Esophagus (tissue), 2 donors: ENCODE results near the gene PARD3B. TPM values are rescaled to one million over a fixed set of nuclear protein-coding genes. Genes with fewer than 3 reads are reported as not detected.

Experiments used
- H3K27ac ChIP-seq, 2 donors: one replicate each; pipeline ENCODE4 v1.5.1; 2013; ENCODE audit warnings: low read depth in 2 of 2, mild to moderate bottlenecking in 2 of 2, inconsistent platforms in 1 of 2, low read length in 1 of 2, moderate library complexity in 1 of 2
- H3K27me3 ChIP-seq, 2 donors: one replicate each; pipeline ENCODE4 v1.6.1; 2013; ENCODE audit warnings: low read length in 2 of 2, control low read depth in 1 of 2, mild to moderate bottlenecking in 1 of 2; ENCODE audit not compliant: insufficient read depth in 2 of 2, control insufficient read depth in 1 of 2
- H3K36me3 ChIP-seq, 2 donors: one replicate each; pipeline ENCODE4 v1.6.1; 2013; ENCODE audit warnings: low read length in 1 of 2; ENCODE audit not compliant: control insufficient read depth in 2 of 2, insufficient read depth in 2 of 2
- H3K4me1 ChIP-seq, 2 donors: one replicate each; pipeline ENCODE4 v1.6.1; 2013; ENCODE audit warnings: low read length in 1 of 2; ENCODE audit not compliant: control insufficient read depth in 2 of 2, insufficient read depth in 2 of 2
- H3K4me3 ChIP-seq, 2 donors: one replicate each; pipeline ENCODE4 v1.5.1; 2013; ENCODE audit warnings: low read length in 2 of 2, mild to moderate bottlenecking in 2 of 2, low read depth in 1 of 2, moderate library complexity in 1 of 2
- H3K9me3 ChIP-seq, 2 donors: one replicate each; pipeline ENCODE4 v1.6.1; 2013; ENCODE audit warnings: mild to moderate bottlenecking in 2 of 2, low read depth in 1 of 2, low read length in 1 of 2, moderate library complexity in 1 of 2; ENCODE audit not compliant: control insufficient read depth in 2 of 2, insufficient read depth in 1 of 2
- WGBS, 2 donors: extraction: QIAGEN DNeasy Blood & Tissue Kit; methylation state at CpG; one replicate each; pipeline ENCODE4 v1.1.7; 2013; 5-methylcytosine and 5-hydroxymethylcytosine counted together
- polyA plus RNA-seq, 2 donors: library from polyadenylated mRNA; stranded (reverse); fragments of 200-250 nt; gene quantifications; one replicate each; pipeline ENCODE4 v1.2.3, GENCODE V29; 2013
- donor health status: healthy with polysubstance abuse.
- donor health status: Bipolar disorder and iron deficiency.

The PARD3B gene
- polyA plus RNA-seq, 2 donors: 1.2 to 1.3 TPM

- H3K9me3 ChIP-seq: no peaks in the 10 kb centered on the region
- no peak overlapping the region for H3K4me3 ChIP-seq
- no peak overlapping the region for H3K27ac ChIP-seq
- no peaks in the 10 kb centered on the region for H3K4me1 ChIP-seq
- 78 to 79% methylated on average over 4 of the region's 4 CpGs for WGBS, 2 donors
- no peaks in the 10 kb centered on the region for H3K27me3 ChIP-seq
- H3K36me3 ChIP-seq: no peaks in the 10 kb centered on the region
These were observed 34.4 kb upstream of the PARD3B start for GRCh38 chr2:204510709-204511420.

GRCh38 chr2:204514439-204514838 lies 30.8 kb upstream of the PARD3B start:
- Histone ChIP-seq H3K27ac (no peak overlapping the region), H3K4me1 (no peaks in the 10 kb centered on the region), H3K4me3 (no peak overlapping the region), H3K27me3 (no peaks in the 10 kb centered on the region), H3K9me3 (no peaks in the 10 kb centered on the region), H3K36me3 (no peaks in the 10 kb centered on the region)
- WGBS, 2 donors: 92 to 94% methylated on average over 2 of the region's 2 CpGs

GRCh38 chr2:204515416-204515815 lies 29.9 kb upstream of the PARD3B start:
- Histone ChIP-seq H3K36me3 (no peaks in the 10 kb centered on the region), H3K4me3 (no peak overlapping the region), H3K9me3 (no peaks in the 10 kb centered on the region), H3K27ac (no peak overlapping the region), H3K4me1 (no peaks in the 10 kb centered on the region), H3K27me3 (no peaks in the 10 kb centered on the region)
- 85 to 90% methylated on average over 3 of the region's 3 CpGs for WGBS, 2 donors

GRCh38 chr2:204517154-204517553 lies 28.1 kb upstream of the PARD3B start:
- 94 to 97% methylated on average over 5 of the region's 5 CpGs for WGBS, 2 donors
- no peaks in the 10 kb centered on the region for H3K9me3 ChIP-seq
- no peak overlapping the region for H3K4me3 ChIP-seq

GRCh38 chr2:204529795-204530463 lies 15.3 kb upstream of the PARD3B start:
- Histone ChIP-seq H3K4me1 (no peaks in the 10 kb centered on the region), H3K9me3 (no peaks in the 10 kb centered on the region), H3K36me3 (no peaks in the 10 kb centered on the region), H3K4me3 (no peak overlapping the region), H3K27ac (no peak overlapping the region), H3K27me3 (no peaks in the 10 kb centered on the region)
- 60 to 77% methylated on average over 6 of the region's 6 CpGs for WGBS, 2 donors

More at GRCh38 chr2:204517154-204517553, 28.1 kb upstream of the PARD3B start:
- H3K27me3 ChIP-seq: no peaks in the 10 kb centered on the region
- no peaks in the 10 kb centered on the region for H3K36me3 ChIP-seq
- H3K4me1 ChIP-seq: no peaks in the 10 kb centered on the region
- no peak overlapping the region for H3K27ac ChIP-seq

- Histone ChIP-seq H3K4me3 (no peak overlapping the region), H3K27ac (no peak overlapping the region), H3K27me3 (no peaks in the 10 kb centered on the region), H3K4me1 (no peaks in the 10 kb centered on the region), H3K9me3 (no peaks in the 10 kb centered on the region), H3K36me3 (no peaks in the 10 kb centered on the region)
- 58 to 65% methylated on average over 1 of the region's 1 CpG for WGBS, 2 donors
These were observed 14.8 kb upstream of the PARD3B start for GRCh38 chr2:204530464-204530805.

GRCh38 chr2:204533629-204534370 lies 11.5 kb upstream of the PARD3B start:
- no peaks in the 10 kb centered on the region for H3K27me3 ChIP-seq
- H3K9me3 ChIP-seq: no peaks in the 10 kb centered on the region
- no peak overlapping the region for H3K27ac ChIP-seq
- no peaks in the 10 kb centered on the region for H3K36me3 ChIP-seq
- H3K4me1 ChIP-seq: no peaks in the 10 kb centered on the region
- no peak overlapping the region for H3K4me3 ChIP-seq
- WGBS, 2 donors: 54 to 56% methylated on average over 5 of the region's 5 CpGs

- H3K36me3 ChIP-seq: no peaks in the 10 kb centered on the region
- no peak overlapping the region for H3K4me3 ChIP-seq
- 96 to 97% methylated on average over 3 of the region's 3 CpGs for WGBS, 2 donors
- H3K27me3 ChIP-seq: no peaks in the 10 kb centered on the region
- no peak overlapping the region for H3K27ac ChIP-seq
- H3K9me3 ChIP-seq: no peaks in the 10 kb centered on the region
- no peaks in the 10 kb centered on the region for H3K4me1 ChIP-seq
These were observed 9.9 kb upstream of the PARD3B start for GRCh38 chr2:204535356-204535755.

GRCh38 chr2:204535764-204536163 lies 9.5 kb upstream of the PARD3B start:
- 90 to 96% methylated on average over 1 of the region's 1 CpG for WGBS, 2 donors
- H3K4me3 ChIP-seq: no peak overlapping the region
- no peaks in the 10 kb centered on the region for H3K9me3 ChIP-seq

More at GRCh38 chr2:204535764-204536163, 9.5 kb upstream of the PARD3B start:
- no peaks in the 10 kb centered on the region for H3K27me3 ChIP-seq
- H3K27ac ChIP-seq: no peak overlapping the region
- no peaks in the 10 kb centered on the region for H3K36me3 ChIP-seq
- H3K4me1 ChIP-seq: no peaks in the 10 kb centered on the region
